K562 (cell line): Measurements from ENCODE around the gene ECHDC3. TPM values are rescaled to one million over a fixed set of nuclear protein-coding genes. Genes with fewer than 3 reads are reported as not detected.

ENCODE experiments used
- ARID4B ChIP-seq: sonication (generic); formaldehyde crosslinking; IDR thresholded peaks from 2 replicates; pipeline ENCODE4 v1.8.0; 2022; ENCODE audit warnings: mild to moderate bottlenecking, missing genetic modification reagents
- CBX5 ChIP-seq: IDR thresholded peaks from 2 replicates; pipeline ENCODE4 v1.6.1; 2014; ENCODE audit warnings: low read depth, borderline replicate concordance
- CEBPG ChIP-seq, 3 experiments: fragments of 200-800 bp in 1 of 3; sonication (Bioruptor generic) in 1 of 3; sonication (generic) in 1 of 3; formaldehyde crosslinking in 1 of 3; IDR thresholded peaks in 2 of 3; conservative IDR thresholded peaks in 1 of 3; 2 replicates each; pipeline versions ENCODE4 v1.6.1 to v1.8.0; 2016 to 2022; ENCODE audit warnings: missing compliant biosample characterization in 2 of 3, missing genetic modification characterization in 2 of 3, mild to moderate bottlenecking in 1 of 3, missing genetic modification reagents in 1 of 3
- EZH2 ChIP-seq: IDR thresholded peaks from 2 replicates; pipeline ENCODE4 v1.6.1; 2012; ENCODE audit warnings: low read depth, mild to moderate bottlenecking, inconsistent platforms, low read length, borderline replicate concordance
- MEIS2 ChIP-seq: fragments of 450-650 bp; IDR thresholded peaks from 2 replicates; pipeline ENCODE4 v1.6.1; 2014; ENCODE audit warnings: mild to moderate bottlenecking; ENCODE audit not compliant: partially characterized antibody
- MTA1 ChIP-seq: fragments of 450-650 bp; IDR thresholded peaks from 2 replicates; pipeline ENCODE4 v1.6.1; 2017; ENCODE audit warnings: borderline replicate concordance
- MYBL2 ChIP-seq, 2 experiments: fragments of 450-650 bp in 1 of 2; sonication (generic) in 1 of 2; formaldehyde crosslinking in 1 of 2; IDR thresholded peaks; 2 replicates each; pipeline versions ENCODE4 v1.6.1 to v1.8.1; 2017 to 2022; ENCODE audit warnings: borderline replicate concordance in 1 of 2, inconsistent platforms in 1 of 2, low read depth in 1 of 2, mild to moderate bottlenecking in 1 of 2, missing genetic modification reagents in 1 of 2, moderate library complexity in 1 of 2
- POLR2AphosphoS5 ChIP-seq: IDR thresholded peaks from 2 replicates; pipeline ENCODE4 v1.6.1; 2011; ENCODE audit warnings: mild to moderate bottlenecking, low read depth, low read length, moderate library complexity; ENCODE audit not compliant: control insufficient read depth, insufficient read depth
- RERE ChIP-seq: sonication (generic); formaldehyde crosslinking; IDR thresholded peaks from 2 replicates; pipeline ENCODE4 v1.8.0; 2023; ENCODE audit warnings: missing genetic modification reagents, mild to moderate bottlenecking, borderline replicate concordance
- SRSF9 ChIP-seq: fragments of 200-400 bp; formaldehyde crosslinking; IDR thresholded peaks from 2 replicates; pipeline ENCODE4 v1.6.1; 2017; ENCODE audit warnings: low read depth, low read length, borderline replicate concordance
- STAT6 ChIP-seq: sonication (generic); formaldehyde crosslinking; IDR thresholded peaks from 2 replicates; pipeline ENCODE4 v1.8.1; 2023; ENCODE audit warnings: mild to moderate bottlenecking, missing genetic modification reagents
- ZNF184 ChIP-seq: sonication (generic); formaldehyde crosslinking; IDR thresholded peaks from 2 replicates; pipeline ENCODE4 v1.5.0; 2020; ENCODE audit warnings: missing genetic modification reagents
- ZNF224 ChIP-seq: sonication (generic); formaldehyde crosslinking; IDR thresholded peaks from 2 replicates; pipeline ENCODE4 v1.8.0; 2022; ENCODE audit warnings: mild to moderate bottlenecking, missing genetic modification reagents
- ZNF668 ChIP-seq: fragments of 250-450 bp; sonication (Bioruptor Pico); IDR thresholded peaks from 2 replicates; pipeline ENCODE4 v1.8.0; 2022; ENCODE audit warnings: mild to moderate bottlenecking, inconsistent platforms
- polyA plus RNA-seq, 8 experiments: library from polyadenylated mRNA; depleted of rRNA in 4 of 8; stranded (reverse) in 5 of 8; unstranded in 3 of 8; fragments of >200 nt; fragmentation: Nextera tagmentation in 2 of 8; fragmentation: Illumina TruSeq in 1 of 8; extraction: Ambion mirVana in 2 of 8; extraction: Trizol in 1 of 8; gene quantifications; 2 replicates each; pipeline versions ENCODE4 v1.2.1 to v1.2.3, GENCODE V29; 2011 to 2014; ENCODE audit warnings: inconsistent platforms in 1 of 8, missing spikeins in 1 of 8
- total RNA-seq, 7 experiments: library from RNA; depleted of rRNA in 6 of 7; stranded (reverse); fragments of >200 nt in 6 of 7; fragmentation: Illumina TruSeq in 2 of 7; extraction: Trizol in 2 of 7; gene quantifications; 2 replicates each; pipeline versions ENCODE4 v1.2.1 to v1.2.3, GENCODE V29; 2011 to 2021; ENCODE audit warnings: low replicate concordance in 1 of 7

Gene ECHDC3
- total and polyA plus RNA-seq, 9 of the 15 experiments (the other 6 are each of a cell fraction or from before 2014, with no cell fraction given): 0.53 to 21.9 (median 15.7) TPM

DNA sequence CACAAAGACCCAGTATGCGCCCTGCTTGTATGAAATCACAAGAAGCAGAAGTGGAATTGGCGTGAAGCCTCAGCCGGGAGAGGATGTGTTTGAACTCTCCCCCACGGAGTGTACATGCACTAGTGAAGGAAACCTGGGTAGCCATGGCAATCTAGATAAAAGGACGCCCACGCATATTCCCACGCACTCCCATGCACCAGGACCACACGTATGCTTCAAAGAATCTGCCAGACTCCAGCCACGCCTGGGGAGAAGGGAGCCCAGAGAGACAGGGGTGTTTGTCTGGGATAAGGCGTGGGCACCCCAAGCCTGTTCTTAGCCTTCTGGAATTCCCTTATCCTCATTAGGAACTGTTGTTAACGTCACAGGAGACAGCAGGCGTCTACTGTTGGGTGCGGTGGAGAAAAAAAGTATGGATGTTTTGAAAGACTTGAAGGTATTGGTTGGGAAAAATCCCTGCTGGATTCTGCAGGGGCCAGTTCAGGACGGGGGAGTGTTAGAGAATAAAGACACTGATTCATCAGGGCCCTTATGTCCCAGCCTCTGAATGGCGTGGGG is 28.9 kb upstream of the ECHDC3 start (continued):
- TF ChIP-seq RERE (CRISPR knock-in tag) (no peak), MTA1 (0 out of 2 replicates have a peak, but pooled peaks have one; percentile 16), SRSF9 (no peak), ARID4B (CRISPR knock-in tag) (no peak), ZNF224 (CRISPR knock-in tag) (no peak), STAT6 (no peak), MYBL2 (IDR thresholded peaks at IDR 0.05; ENCODE audit: low read depth) (no peak), MYBL2 (CRISPR knock-in tag; IDR thresholded peaks at IDR 0.05; ENCODE audit: borderline replicate concordance) (no peak), ZNF668 (no peak), EZH2 (no peak), ZNF184 (CRISPR knock-in tag) (no peak), CEBPG (CRISPR knock-in tag; IDR thresholded peaks at IDR 0.05) (no peak), CEBPG (tag; conservative IDR thresholded peaks at IDR 0.05 in 1 of 2, IDR thresholded peaks at IDR 0.05 in 1 of 2) (no peak), POLR2AphosphoS5 (no peak), CBX5 (no peak), MEIS2 (no peak)
